WTC11 (cell line): ENCODE results near the gene RPS6KA5.

Experiments
- ESRRA ChIP-seq: sonication (generic); formaldehyde crosslinking; IDR thresholded peaks from 2 replicates; pipeline ENCODE4 v1.8.1; 2022; ENCODE audit warnings: mild to moderate bottlenecking, missing genetic modification reagents, borderline replicate concordance
- JUN ChIP-seq: sonication (generic); formaldehyde crosslinking; IDR thresholded peaks from 2 replicates; pipeline ENCODE4 v1.8.0; 2023; ENCODE audit warnings: mild to moderate bottlenecking, missing genetic modification reagents
- KAT7 ChIP-seq: sonication (generic); formaldehyde crosslinking; IDR thresholded peaks from 2 replicates; pipeline ENCODE4 v1.8.1; 2023; ENCODE audit warnings: missing genetic modification reagents, mild to moderate bottlenecking, borderline replicate concordance
- NFE2L1 ChIP-seq: sonication (generic); formaldehyde crosslinking; IDR thresholded peaks from 2 replicates; pipeline ENCODE4 v1.8.1; 2023; ENCODE audit warnings: missing genetic modification reagents
- RELA ChIP-seq: sonication (generic); formaldehyde crosslinking; IDR thresholded peaks from 2 replicates; pipeline ENCODE4 v1.8.1; 2022; ENCODE audit warnings: missing genetic modification reagents, mild to moderate bottlenecking, borderline replicate concordance
- TF ChIP-seq, protein P1 (sequence below): sonication (generic); formaldehyde crosslinking; IDR thresholded peaks from 2 replicates; pipeline ENCODE4 v1.8.1; 2023; ENCODE audit warnings: mild to moderate bottlenecking, missing genetic modification reagents
- TF ChIP-seq, protein P2 (sequence below): fragments of 200-600 bp; IDR thresholded peaks from 2 replicates; pipeline ENCODE4 v1.8.0; 2022; ENCODE audit warnings: antibody characterized with exemption
- TF ChIP-seq, protein P3 (sequence below): sonication (generic); formaldehyde crosslinking; IDR thresholded peaks from 2 replicates; pipeline ENCODE4 v1.8.0; 2023; ENCODE audit warnings: mild to moderate bottlenecking, missing genetic modification reagents
- TF ChIP-seq, protein P4 (sequence below): sonication (generic); formaldehyde crosslinking; IDR thresholded peaks from 2 replicates; pipeline ENCODE4 v1.8.0; 2022; ENCODE audit warnings: missing genetic modification reagents
- TF ChIP-seq, protein P5 (sequence below): sonication (generic); formaldehyde crosslinking; IDR thresholded peaks from 2 replicates; pipeline ENCODE4 v1.8.0; 2023; ENCODE audit warnings: missing genetic modification reagents
- TF ChIP-seq, protein P6 (sequence below): sonication (generic); formaldehyde crosslinking; conservative IDR thresholded peaks from 2 replicates; pipeline ENCODE4 v1.8.1; 2023; ENCODE audit warnings: mild to moderate bottlenecking, low read depth, missing genetic modification reagents, moderate library complexity

DNA sequence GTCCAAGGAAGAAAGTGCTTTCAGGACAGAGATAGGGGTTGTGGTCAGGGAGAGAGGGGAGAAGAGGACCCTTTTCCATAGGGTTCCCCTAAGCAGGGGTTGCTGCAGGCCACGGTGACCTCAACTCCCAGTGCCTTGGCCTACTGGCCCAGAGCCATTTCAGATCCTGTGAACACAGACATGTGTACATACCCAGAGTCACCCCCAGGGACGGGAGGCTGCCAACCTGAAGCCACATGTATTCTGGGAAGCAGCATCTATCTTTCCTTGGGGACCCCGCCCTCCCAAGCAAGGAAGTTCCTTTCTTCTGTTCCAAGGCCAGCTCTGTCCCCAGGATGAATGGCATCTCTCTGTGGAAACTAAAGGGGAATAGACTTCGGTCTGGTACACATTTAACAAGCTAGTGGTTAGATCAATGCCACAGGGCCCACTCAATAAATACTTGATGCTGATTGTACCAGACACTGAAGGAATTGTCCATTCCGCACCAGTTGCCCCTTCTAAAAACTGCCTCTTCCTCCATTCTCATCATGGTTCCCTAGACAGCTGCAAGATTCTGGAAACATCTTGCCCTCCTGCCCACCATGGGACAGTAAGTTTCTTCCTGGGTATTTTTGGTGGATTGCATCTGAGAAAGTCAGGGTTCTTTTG lies 28.3 kb upstream of the RPS6KA5 start:
- no peak for TF ChIP-seq JUN (CRISPR knock-in tag)
- TF ChIP-seq, protein P1, sequence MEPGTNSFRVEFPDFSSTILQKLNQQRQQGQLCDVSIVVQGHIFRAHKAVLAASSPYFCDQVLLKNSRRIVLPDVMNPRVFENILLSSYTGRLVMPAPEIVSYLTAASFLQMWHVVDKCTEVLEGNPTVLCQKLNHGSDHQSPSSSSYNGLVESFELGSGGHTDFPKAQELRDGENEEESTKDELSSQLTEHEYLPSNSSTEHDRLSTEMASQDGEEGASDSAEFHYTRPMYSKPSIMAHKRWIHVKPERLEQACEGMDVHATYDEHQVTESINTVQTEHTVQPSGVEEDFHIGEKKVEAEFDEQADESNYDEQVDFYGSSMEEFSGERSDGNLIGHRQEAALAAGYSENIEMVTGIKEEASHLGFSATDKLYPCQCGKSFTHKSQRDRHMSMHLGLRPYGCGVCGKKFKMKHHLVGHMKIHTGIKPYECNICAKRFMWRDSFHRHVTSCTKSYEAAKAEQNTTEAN, result no peak
- TF ChIP-seq, protein P2, sequence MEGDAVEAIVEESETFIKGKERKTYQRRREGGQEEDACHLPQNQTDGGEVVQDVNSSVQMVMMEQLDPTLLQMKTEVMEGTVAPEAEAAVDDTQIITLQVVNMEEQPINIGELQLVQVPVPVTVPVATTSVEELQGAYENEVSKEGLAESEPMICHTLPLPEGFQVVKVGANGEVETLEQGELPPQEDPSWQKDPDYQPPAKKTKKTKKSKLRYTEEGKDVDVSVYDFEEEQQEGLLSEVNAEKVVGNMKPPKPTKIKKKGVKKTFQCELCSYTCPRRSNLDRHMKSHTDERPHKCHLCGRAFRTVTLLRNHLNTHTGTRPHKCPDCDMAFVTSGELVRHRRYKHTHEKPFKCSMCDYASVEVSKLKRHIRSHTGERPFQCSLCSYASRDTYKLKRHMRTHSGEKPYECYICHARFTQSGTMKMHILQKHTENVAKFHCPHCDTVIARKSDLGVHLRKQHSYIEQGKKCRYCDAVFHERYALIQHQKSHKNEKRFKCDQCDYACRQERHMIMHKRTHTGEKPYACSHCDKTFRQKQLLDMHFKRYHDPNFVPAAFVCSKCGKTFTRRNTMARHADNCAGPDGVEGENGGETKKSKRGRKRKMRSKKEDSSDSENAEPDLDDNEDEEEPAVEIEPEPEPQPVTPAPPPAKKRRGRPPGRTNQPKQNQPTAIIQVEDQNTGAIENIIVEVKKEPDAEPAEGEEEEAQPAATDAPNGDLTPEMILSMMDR, result no peak
- no peak for TF ChIP-seq RELA (CRISPR knock-in tag)
- TF ChIP-seq ESRRA (CRISPR knock-in tag), result no peak
- TF ChIP-seq, protein P3, sequence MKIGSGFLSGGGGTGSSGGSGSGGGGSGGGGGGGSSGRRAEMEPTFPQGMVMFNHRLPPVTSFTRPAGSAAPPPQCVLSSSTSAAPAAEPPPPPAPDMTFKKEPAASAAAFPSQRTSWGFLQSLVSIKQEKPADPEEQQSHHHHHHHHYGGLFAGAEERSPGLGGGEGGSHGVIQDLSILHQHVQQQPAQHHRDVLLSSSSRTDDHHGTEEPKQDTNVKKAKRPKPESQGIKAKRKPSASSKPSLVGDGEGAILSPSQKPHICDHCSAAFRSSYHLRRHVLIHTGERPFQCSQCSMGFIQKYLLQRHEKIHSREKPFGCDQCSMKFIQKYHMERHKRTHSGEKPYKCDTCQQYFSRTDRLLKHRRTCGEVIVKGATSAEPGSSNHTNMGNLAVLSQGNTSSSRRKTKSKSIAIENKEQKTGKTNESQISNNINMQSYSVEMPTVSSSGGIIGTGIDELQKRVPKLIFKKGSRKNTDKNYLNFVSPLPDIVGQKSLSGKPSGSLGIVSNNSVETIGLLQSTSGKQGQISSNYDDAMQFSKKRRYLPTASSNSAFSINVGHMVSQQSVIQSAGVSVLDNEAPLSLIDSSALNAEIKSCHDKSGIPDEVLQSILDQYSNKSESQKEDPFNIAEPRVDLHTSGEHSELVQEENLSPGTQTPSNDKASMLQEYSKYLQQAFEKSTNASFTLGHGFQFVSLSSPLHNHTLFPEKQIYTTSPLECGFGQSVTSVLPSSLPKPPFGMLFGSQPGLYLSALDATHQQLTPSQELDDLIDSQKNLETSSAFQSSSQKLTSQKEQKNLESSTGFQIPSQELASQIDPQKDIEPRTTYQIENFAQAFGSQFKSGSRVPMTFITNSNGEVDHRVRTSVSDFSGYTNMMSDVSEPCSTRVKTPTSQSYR (CRISPR knock-in tag), result no peak
- TF ChIP-seq, protein P4, sequence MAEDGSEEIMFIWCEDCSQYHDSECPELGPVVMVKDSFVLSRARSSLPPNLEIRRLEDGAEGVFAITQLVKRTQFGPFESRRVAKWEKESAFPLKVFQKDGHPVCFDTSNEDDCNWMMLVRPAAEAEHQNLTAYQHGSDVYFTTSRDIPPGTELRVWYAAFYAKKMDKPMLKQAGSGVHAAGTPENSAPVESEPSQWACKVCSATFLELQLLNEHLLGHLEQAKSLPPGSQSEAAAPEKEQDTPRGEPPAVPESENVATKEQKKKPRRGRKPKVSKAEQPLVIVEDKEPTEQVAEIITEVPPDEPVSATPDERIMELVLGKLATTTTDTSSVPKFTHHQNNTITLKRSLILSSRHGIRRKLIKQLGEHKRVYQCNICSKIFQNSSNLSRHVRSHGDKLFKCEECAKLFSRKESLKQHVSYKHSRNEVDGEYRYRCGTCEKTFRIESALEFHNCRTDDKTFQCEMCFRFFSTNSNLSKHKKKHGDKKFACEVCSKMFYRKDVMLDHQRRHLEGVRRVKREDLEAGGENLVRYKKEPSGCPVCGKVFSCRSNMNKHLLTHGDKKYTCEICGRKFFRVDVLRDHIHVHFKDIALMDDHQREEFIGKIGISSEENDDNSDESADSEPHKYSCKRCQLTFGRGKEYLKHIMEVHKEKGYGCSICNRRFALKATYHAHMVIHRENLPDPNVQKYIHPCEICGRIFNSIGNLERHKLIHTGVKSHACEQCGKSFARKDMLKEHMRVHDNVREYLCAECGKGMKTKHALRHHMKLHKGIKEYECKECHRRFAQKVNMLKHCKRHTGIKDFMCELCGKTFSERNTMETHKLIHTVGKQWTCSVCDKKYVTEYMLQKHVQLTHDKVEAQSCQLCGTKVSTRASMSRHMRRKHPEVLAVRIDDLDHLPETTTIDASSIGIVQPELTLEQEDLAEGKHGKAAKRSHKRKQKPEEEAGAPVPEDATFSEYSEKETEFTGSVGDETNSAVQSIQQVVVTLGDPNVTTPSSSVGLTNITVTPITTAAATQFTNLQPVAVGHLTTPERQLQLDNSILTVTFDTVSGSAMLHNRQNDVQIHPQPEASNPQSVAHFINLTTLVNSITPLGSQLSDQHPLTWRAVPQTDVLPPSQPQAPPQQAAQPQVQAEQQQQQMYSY (CRISPR knock-in tag), result no peak
- TF ChIP-seq, protein P5, sequence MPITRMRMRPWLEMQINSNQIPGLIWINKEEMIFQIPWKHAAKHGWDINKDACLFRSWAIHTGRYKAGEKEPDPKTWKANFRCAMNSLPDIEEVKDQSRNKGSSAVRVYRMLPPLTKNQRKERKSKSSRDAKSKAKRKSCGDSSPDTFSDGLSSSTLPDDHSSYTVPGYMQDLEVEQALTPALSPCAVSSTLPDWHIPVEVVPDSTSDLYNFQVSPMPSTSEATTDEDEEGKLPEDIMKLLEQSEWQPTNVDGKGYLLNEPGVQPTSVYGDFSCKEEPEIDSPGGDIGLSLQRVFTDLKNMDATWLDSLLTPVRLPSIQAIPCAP, result no peak
- TF ChIP-seq KAT7 (CRISPR knock-in tag), result no peak
- TF ChIP-seq, protein P6, sequence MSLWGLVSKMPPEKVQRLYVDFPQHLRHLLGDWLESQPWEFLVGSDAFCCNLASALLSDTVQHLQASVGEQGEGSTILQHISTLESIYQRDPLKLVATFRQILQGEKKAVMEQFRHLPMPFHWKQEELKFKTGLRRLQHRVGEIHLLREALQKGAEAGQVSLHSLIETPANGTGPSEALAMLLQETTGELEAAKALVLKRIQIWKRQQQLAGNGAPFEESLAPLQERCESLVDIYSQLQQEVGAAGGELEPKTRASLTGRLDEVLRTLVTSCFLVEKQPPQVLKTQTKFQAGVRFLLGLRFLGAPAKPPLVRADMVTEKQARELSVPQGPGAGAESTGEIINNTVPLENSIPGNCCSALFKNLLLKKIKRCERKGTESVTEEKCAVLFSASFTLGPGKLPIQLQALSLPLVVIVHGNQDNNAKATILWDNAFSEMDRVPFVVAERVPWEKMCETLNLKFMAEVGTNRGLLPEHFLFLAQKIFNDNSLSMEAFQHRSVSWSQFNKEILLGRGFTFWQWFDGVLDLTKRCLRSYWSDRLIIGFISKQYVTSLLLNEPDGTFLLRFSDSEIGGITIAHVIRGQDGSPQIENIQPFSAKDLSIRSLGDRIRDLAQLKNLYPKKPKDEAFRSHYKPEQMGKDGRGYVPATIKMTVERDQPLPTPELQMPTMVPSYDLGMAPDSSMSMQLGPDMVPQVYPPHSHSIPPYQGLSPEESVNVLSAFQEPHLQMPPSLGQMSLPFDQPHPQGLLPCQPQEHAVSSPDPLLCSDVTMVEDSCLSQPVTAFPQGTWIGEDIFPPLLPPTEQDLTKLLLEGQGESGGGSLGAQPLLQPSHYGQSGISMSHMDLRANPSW (CRISPR knock-in tag), result no peak
- TF ChIP-seq NFE2L1, result no peak
